CD8-positive, alpha-beta memory T cell (primary cell): Measurements from ENCODE around the gene AREL1. TPM values are rescaled to one million over a fixed set of nuclear protein-coding genes. Genes with fewer than 3 reads are reported as not detected.
"Not testable (repeated sequence)": the region's sequence is repeated elsewhere in the genome, so short reads cannot be mapped to it uniquely, and the experiment has no call there.

Experiments used
- CTCF ChIA-PET: fragments of 350-600 bp; sonication (Branson Sonifier 250); formaldehyde crosslinking; loops from one replicate; lab custom pipeline; 2021; ENCODE audit warnings: antibody characterized with exemption; lab: Charles Lee
- POLR2A ChIA-PET: fragments of 350-600 bp; sonication (Branson Sonifier 250); formaldehyde crosslinking; loops from one replicate; lab custom pipeline; 2021; ENCODE audit warnings: antibody characterized with exemption; lab: Charles Lee
- DNase-seq, 5 donors: peaks; one replicate each; pipeline versions ENCODE4 v3.0.0 to v3.0.0-alpha.2; 2020 to 2022; ENCODE audit warnings: mixed read lengths in 1 of 5
- H3K27ac ChIP-seq: one replicate; pipeline ENCODE4 v1.7.0; 2013; ENCODE audit warnings: low read depth, mild to moderate bottlenecking, low read length, moderate library complexity
- H3K27me3 ChIP-seq: 2 replicates; pipeline ENCODE4 v1.7.0; 2013; ENCODE audit warnings: low read length, mild to moderate bottlenecking; ENCODE audit not compliant: insufficient read depth, poor library complexity, severe bottlenecking
- H3K36me3 ChIP-seq: 2 replicates; pipeline ENCODE4 v1.7.0; 2013; ENCODE audit warnings: mild to moderate bottlenecking, low read length, moderate library complexity; ENCODE audit not compliant: insufficient read depth
- H3K4me1 ChIP-seq: 2 replicates; pipeline ENCODE4 v1.7.0; 2013; ENCODE audit warnings: mild to moderate bottlenecking, low read length, moderate library complexity; ENCODE audit not compliant: insufficient read depth
- H3K4me3 ChIP-seq: 2 replicates; pipeline ENCODE4 v1.7.0; 2013; ENCODE audit warnings: mild to moderate bottlenecking, low read length
- H3K9me3 ChIP-seq: 2 replicates; pipeline ENCODE4 v1.7.0; 2013; ENCODE audit warnings: mild to moderate bottlenecking, low read length
- H3K27ac Mint-ChIP-seq, 8 donors: one replicate each; pipeline ENCODE4 v1.8.0; 2020 to 2021; ENCODE audit warnings: mixed read lengths in 8 of 8, mild to moderate bottlenecking in 6 of 8, inconsistent platforms in 3 of 8, moderate library complexity in 3 of 8
- H3K27me3 Mint-ChIP-seq, 2 donors: one replicate each; pipeline ENCODE4 v1.8.0; 2020 to 2021; ENCODE audit warnings: mixed read lengths in 2 of 2, mild to moderate bottlenecking in 1 of 2, moderate library complexity in 1 of 2
- H3K36me3 Mint-ChIP-seq, 3 donors: one replicate each; pipeline ENCODE4 v1.8.0; 2020 to 2021; ENCODE audit warnings: mixed read lengths in 3 of 3, inconsistent platforms in 1 of 3, mild to moderate bottlenecking in 1 of 3
- H3K4me1 Mint-ChIP-seq, 3 donors: one replicate each; pipeline ENCODE4 v1.8.0; 2020 to 2021; ENCODE audit warnings: mixed read lengths in 3 of 3, inconsistent platforms in 1 of 3, mild to moderate bottlenecking in 1 of 3
- H3K4me3 Mint-ChIP-seq, 7 donors: one replicate each; pipeline ENCODE4 v1.8.0; 2020 to 2021; ENCODE audit warnings: mixed read lengths in 7 of 7, mild to moderate bottlenecking in 6 of 7, moderate library complexity in 4 of 7, inconsistent platforms in 2 of 7
- H3K9me3 Mint-ChIP-seq, 5 donors: one replicate each; pipeline ENCODE4 v1.8.0; 2020 to 2022; ENCODE audit warnings: mixed read lengths in 5 of 5, mild to moderate bottlenecking in 3 of 5, moderate library complexity in 2 of 5, inconsistent platforms in 1 of 5
- polyA plus RNA-seq: library from polyadenylated mRNA; unstranded; fragments of 300-500 nt; fragmentation: Illumina TruSeq; gene quantifications from one replicate; pipeline ENCODE4 v1.2.3, GENCODE V29; 2021
- total RNA-seq, 2 experiments: library from RNA; stranded (reverse); gene quantifications; one replicate each; pipeline ENCODE4 v1.2.3, GENCODE V29; 2021

The AREL1 gene
- total RNA-seq (10 to 100 TPM; 37.0 to 37.7 TPM), polyA plus RNA-seq (28.6 TPM)

GRCh38 chr14:74712499-74713394, at the start of gene AREL1, which contains the start of gene FCF1:
TSS of gene AREL1 (minus strand) at chr14:74713080. CDS start at chr14:74685615, 27,465 bp downstream.
TSS of gene FCF1 (plus strand) at chr14:74713144. CDS start at chr14:74713198, 54 bp downstream.
- peak within 1 kb of the TSS; percentile 91 for H3K4me3 ChIP-seq
- peaks cover 50 to 79% (median 76%) of the 10 kb centered on the region in 3 donors for H3K4me1 Mint-ChIP-seq
- peak within 1 kb of the TSS; percentile 84 to 100 (median 99) for H3K27ac Mint-ChIP-seq
- H3K27ac ChIP-seq, result peak within 1 kb of the TSS; percentile 87
- H3K36me3 Mint-ChIP-seq, result peaks cover 3 to 37% (median 13%) of the 10 kb centered on the region in 3 donors
- peaks cover 0 to 2% of the 10 kb centered on the region in 2 donors for H3K27me3 Mint-ChIP-seq
- no peaks in the 10 kb centered on the region for H3K9me3 Mint-ChIP-seq
- H3K4me1 ChIP-seq, result peaks cover 24% of the 10 kb centered on the region
- peaks cover 20% of the 10 kb centered on the region for H3K36me3 ChIP-seq
- H3K9me3 ChIP-seq, result no peaks in the 10 kb centered on the region
- CTCF ChIA-PET, result interaction anchor here (2.0 kb wide), 1 partner anchor 104 kb away, joined by 6 read pairs; no protein-coding TSS in a partner anchor
- POLR2A ChIA-PET, result interaction anchor here (0.5 to 2.2 kb wide), 4 partner anchors 21 to 95 kb away, joined by 3 to 5 read pairs (median 4); partner anchors contain the start of gene YLPM1
- peak; percentile 67 to 89 (median 82) for DNase-seq
- peak within 1 kb of the TSS; percentile 87 to 100 (median 98) for H3K4me3 Mint-ChIP-seq
- no peaks in the 10 kb centered on the region for H3K27me3 ChIP-seq

DNA sequence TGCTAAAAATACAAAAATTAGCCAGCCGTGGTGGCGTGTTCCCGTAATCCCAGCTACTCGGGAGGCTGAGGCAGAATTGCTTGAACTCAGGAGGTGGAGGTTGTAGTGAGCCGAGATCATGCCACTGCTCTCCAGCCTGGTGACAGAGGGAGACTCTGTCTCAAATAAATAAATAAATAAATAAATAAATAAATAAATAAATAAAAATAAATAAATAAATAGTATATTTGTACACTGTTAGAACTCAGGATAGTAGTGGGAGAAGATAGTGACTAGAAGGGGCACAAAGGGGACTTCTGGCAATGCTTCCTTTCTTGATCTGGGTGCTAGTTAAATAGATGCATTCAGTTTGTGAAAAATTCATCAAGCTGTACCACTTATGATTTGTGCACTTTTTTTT, 45.6 kb upstream of the AREL1 start:
- H3K36me3 Mint-ChIP-seq, H3K27me3 Mint-ChIP-seq, H3K27me3 ChIP-seq, H3K27ac Mint-ChIP-seq, H3K4me3 Mint-ChIP-seq, H3K36me3 ChIP-seq, H3K27ac ChIP-seq, H3K4me3 ChIP-seq, H3K9me3 ChIP-seq, POLR2A ChIA-PET, CTCF ChIA-PET, DNase-seq, H3K9me3 Mint-ChIP-seq: not testable (repeated sequence)
- peaks cover 10% of the 10 kb centered on the region for H3K4me1 ChIP-seq
- H3K4me1 Mint-ChIP-seq, result peaks cover 7 to 12% (median 11%) of the 10 kb centered on the region in 3 donors

GRCh38 chr14:74756326-74756725, 43.4 kb upstream of the AREL1 start:
- no peaks in the 10 kb centered on the region for H3K27me3 ChIP-seq
- H3K9me3 ChIP-seq, result no peaks in the 10 kb centered on the region
- Mint-ChIP-seq H3K4me3 (no peak overlapping the region), H3K4me1 (no peaks in the 10 kb centered on the region), H3K27me3 (peaks cover 0 to 13% of the 10 kb centered on the region in 2 donors), H3K9me3 (peaks cover 3 to 17% (median 13%) of the 10 kb centered on the region in 5 donors), H3K36me3 (peaks cover 2 to 15% (median 3%) of the 10 kb centered on the region in 3 donors), H3K27ac (no peak overlapping the region)
- POLR2A ChIA-PET, result no interaction called here
- no peak for DNase-seq
- H3K36me3 ChIP-seq, result no peaks in the 10 kb centered on the region
- CTCF ChIA-PET, result no interaction called here
- no peak overlapping the region for H3K27ac ChIP-seq
- no peaks in the 10 kb centered on the region for H3K4me1 ChIP-seq
- no peak overlapping the region for H3K4me3 ChIP-seq

DNA sequence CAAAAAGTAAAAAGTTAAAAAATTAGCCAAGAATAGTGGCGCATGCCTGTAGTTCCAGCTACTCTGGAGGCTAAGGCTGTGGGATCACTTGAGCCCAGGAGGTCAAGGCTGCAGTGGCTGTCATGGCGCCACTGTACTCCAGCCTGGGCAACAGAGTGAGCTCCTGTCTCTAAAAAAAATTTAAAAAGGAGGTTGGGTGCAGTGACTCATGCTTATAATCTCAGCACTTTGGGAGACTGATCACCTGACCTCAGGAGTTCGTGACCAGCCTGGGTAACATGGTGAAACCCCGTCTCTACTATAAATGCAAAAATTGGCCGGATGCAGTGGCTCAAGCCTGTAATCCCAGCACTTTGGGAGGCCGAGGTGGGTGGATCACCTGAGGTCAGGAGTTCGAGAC, 42.0 kb upstream of the AREL1 start:
- no peak overlapping the region for H3K27ac ChIP-seq
- H3K4me3 Mint-ChIP-seq, result no peak overlapping the region
- H3K27ac Mint-ChIP-seq, result no peak overlapping the region
- H3K9me3 Mint-ChIP-seq, result peaks cover 3 to 17% (median 13%) of the 10 kb centered on the region in 5 donors
- peaks cover 0 to 13% of the 10 kb centered on the region in 2 donors for H3K27me3 Mint-ChIP-seq
- CTCF ChIA-PET, result no interaction called here
- H3K36me3 Mint-ChIP-seq, result peaks cover 2 to 15% (median 3%) of the 10 kb centered on the region in 3 donors
- no peak overlapping the region for H3K4me3 ChIP-seq
- H3K27me3 ChIP-seq, result no peaks in the 10 kb centered on the region
- no peak for DNase-seq
- no peaks in the 10 kb centered on the region for H3K36me3 ChIP-seq
- H3K4me1 Mint-ChIP-seq, result no peaks in the 10 kb centered on the region
- POLR2A ChIA-PET, result no interaction called here
- H3K9me3 ChIP-seq, result no peaks in the 10 kb centered on the region
- no peaks in the 10 kb centered on the region for H3K4me1 ChIP-seq

- Histone ChIP-seq H3K27ac (no peak overlapping the region), H3K27me3 (no peaks in the 10 kb centered on the region), H3K36me3 (no peaks in the 10 kb centered on the region), H3K9me3 (no peaks in the 10 kb centered on the region), H3K4me3 (no peak overlapping the region), H3K4me1 (no peaks in the 10 kb centered on the region)
- POLR2A ChIA-PET, result no interaction called here
- peaks cover 0 to 13% of the 10 kb centered on the region in 2 donors for H3K27me3 Mint-ChIP-seq
- DNase-seq, result no peak
- peaks cover 2 to 15% (median 3%) of the 10 kb centered on the region in 3 donors for H3K36me3 Mint-ChIP-seq
- CTCF ChIA-PET, result no interaction called here
- H3K4me3 Mint-ChIP-seq, result no peak overlapping the region
- no peaks in the 10 kb centered on the region for H3K4me1 Mint-ChIP-seq
- H3K9me3 Mint-ChIP-seq, result peaks cover 3 to 17% (median 13%) of the 10 kb centered on the region in 5 donors
- H3K27ac Mint-ChIP-seq, result no peak overlapping the region
Measured at GRCh38 chr14:74754157-74754556, 41.3 kb upstream of the AREL1 start.

- POLR2A ChIA-PET, result no interaction called here
- CTCF ChIA-PET, result no interaction called here
- no peak overlapping the region for H3K4me3 Mint-ChIP-seq
- no peaks in the 10 kb centered on the region for H3K4me1 Mint-ChIP-seq
- Histone ChIP-seq H3K27me3 (no peaks in the 10 kb centered on the region), H3K4me3 (no peak overlapping the region), H3K27ac (no peak overlapping the region), H3K4me1 (no peaks in the 10 kb centered on the region), H3K36me3 (no peaks in the 10 kb centered on the region), H3K9me3 (no peaks in the 10 kb centered on the region)
- peaks cover 0 to 4% of the 10 kb centered on the region in 2 donors for H3K27me3 Mint-ChIP-seq
- no peak overlapping the region for H3K27ac Mint-ChIP-seq
- DNase-seq, result no peak
- H3K36me3 Mint-ChIP-seq, result peaks cover 0 to 4% (median 1%) of the 10 kb centered on the region in 3 donors
- H3K9me3 Mint-ChIP-seq, result peaks cover 0 to 5% (median 5%) of the 10 kb centered on the region in 5 donors
Measured at GRCh38 chr14:74747237-74747636, 34.4 kb upstream of the AREL1 start.

- no peaks in the 10 kb centered on the region for H3K27me3 ChIP-seq
- H3K4me3 ChIP-seq, result no peak overlapping the region
- Mint-ChIP-seq H3K27ac (peak overlapping the region in 2 of 8 donors; percentile 5 to 21), H3K4me1 (no peaks in the 10 kb centered on the region), H3K9me3 (no peaks in the 10 kb centered on the region), H3K36me3 (peaks cover 3 to 40% (median 10%) of the 10 kb centered on the region in 3 donors), H3K4me3 (no peak overlapping the region), H3K27me3 (no peaks in the 10 kb centered on the region)
- H3K27ac ChIP-seq, result no peak overlapping the region
- ChIA-PET POLR2A (no interaction called here), CTCF (no interaction called here)
- no peaks in the 10 kb centered on the region for H3K9me3 ChIP-seq
- H3K4me1 ChIP-seq, result no peaks in the 10 kb centered on the region
- peaks cover 4% of the 10 kb centered on the region for H3K36me3 ChIP-seq
- DNase-seq, result no peak
Measured at GRCh38 chr14:74739293-74740030, 26.6 kb upstream of the AREL1 start.
